ENCODE data around the gene CYP4F22. TPM values are rescaled to one million over a fixed set of nuclear protein-coding genes. Genes with fewer than 3 reads are reported as not detected.
"Not testable (repeated sequence)": the region's sequence is repeated elsewhere in the genome, so short reads cannot be mapped to it uniquely, and the experiment has no call there.

The CYP4F22 gene
- total RNA-seq, 1 donor from 2014 or later = not detected

DNA sequence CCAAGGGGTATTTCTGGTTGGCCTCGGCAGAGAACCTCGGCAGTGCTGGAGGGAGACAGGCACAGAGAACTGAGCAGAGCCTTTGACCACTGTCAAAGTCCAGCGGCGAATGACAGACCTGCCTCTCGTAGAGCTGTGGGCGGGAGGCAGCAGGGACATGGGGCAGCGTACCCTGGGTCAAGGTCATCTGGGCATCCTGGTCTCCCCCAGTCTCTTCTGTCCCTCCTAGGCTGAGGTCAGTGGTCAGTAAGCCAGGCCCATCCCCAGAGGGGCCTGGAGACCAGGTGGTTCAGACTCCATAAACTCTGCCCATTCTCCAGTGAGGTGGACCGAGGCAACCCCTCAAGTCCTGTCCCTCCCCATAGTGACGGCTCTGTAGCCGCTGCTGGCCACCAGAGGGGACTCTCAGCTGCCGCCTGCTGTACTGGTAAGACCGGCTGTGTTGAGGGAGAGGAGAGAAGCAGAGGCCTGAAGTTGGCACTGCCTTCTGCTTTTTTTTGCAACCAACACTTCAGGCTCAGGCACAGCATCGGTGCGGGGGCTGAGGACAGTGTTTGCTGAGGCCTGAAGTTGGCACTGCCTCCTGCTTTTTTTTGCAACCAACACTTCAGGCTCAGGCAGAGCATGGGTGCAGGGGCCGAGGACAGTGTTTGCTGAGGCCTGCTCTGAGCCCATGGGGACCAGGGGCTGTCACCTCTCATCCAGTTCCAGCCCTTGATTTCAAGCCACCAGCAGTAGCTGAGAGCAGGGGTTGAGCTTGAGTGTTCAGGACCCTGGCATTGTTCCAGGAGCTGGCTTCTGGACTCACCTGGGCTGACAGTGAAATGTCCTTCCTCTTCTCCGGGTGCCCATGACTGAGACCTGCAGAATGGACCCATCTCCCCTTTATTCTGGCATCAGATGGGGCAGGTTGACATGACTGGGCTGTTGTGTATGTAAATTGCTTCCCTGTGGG, 28.7 kb upstream of the CYP4F22 start, which contains the start of gene PGLYRP2:
TSS of gene PGLYRP2 (minus strand) at position 111 of the 955 bp plus-strand sequence. CDS start 130 bp downstream, outside the sequence.
- DNase-seq = no peak
- H3K4me3 Mint-ChIP-seq (ENCODE audit: unreplicated experiment) = no peak within 1 kb of the TSS
- H3K9me3 Mint-ChIP-seq (ENCODE audit: unreplicated experiment) = no peaks in the 10 kb centered on the region
- TF ChIP-seq, protein P1, sequence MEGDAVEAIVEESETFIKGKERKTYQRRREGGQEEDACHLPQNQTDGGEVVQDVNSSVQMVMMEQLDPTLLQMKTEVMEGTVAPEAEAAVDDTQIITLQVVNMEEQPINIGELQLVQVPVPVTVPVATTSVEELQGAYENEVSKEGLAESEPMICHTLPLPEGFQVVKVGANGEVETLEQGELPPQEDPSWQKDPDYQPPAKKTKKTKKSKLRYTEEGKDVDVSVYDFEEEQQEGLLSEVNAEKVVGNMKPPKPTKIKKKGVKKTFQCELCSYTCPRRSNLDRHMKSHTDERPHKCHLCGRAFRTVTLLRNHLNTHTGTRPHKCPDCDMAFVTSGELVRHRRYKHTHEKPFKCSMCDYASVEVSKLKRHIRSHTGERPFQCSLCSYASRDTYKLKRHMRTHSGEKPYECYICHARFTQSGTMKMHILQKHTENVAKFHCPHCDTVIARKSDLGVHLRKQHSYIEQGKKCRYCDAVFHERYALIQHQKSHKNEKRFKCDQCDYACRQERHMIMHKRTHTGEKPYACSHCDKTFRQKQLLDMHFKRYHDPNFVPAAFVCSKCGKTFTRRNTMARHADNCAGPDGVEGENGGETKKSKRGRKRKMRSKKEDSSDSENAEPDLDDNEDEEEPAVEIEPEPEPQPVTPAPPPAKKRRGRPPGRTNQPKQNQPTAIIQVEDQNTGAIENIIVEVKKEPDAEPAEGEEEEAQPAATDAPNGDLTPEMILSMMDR (IDR thresholded peaks at IDR 0.05; ENCODE audit: partially characterized antibody, unreplicated experiment) = no peak
- H3K36me3 Mint-ChIP-seq (ENCODE audit: unreplicated experiment) = no peaks in the 10 kb centered on the region
- H3K27me3 Mint-ChIP-seq (ENCODE audit: unreplicated experiment) = peaks cover 8% of the 10 kb centered on the region
- H3K4me1 Mint-ChIP-seq (ENCODE audit: low read depth, unreplicated experiment) = no peaks in the 10 kb centered on the region
- no peak within 1 kb of the TSS for H3K27ac Mint-ChIP-seq (ENCODE audit: unreplicated experiment)

DNA sequence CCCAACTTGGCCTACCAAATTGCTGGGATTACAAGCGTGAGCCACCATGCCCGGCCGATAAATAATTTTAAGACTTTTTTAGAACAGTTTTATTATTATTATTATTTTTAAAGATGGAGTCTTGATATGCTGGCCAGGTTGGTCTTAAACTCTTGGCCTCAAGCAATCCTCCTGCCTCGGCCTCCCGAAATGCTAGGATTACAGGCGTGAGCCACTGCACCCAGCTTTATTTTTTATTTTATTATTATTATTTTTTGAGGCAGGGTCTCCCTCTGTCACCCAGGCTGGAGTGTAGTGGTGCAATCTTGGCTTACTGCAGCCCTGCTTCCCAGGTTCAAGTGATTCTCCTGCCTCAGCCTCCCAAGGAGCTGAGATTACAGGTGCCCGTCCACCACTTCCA, 27.3 kb upstream of the CYP4F22 start:
- H3K4me3 Mint-ChIP-seq (ENCODE audit: unreplicated experiment); H3K9me3 Mint-ChIP-seq (ENCODE audit: unreplicated experiment); H3K4me1 Mint-ChIP-seq (ENCODE audit: low read depth, unreplicated experiment); H3K27me3 Mint-ChIP-seq (ENCODE audit: unreplicated experiment); H3K27ac Mint-ChIP-seq (ENCODE audit: unreplicated experiment); H3K36me3 Mint-ChIP-seq (ENCODE audit: unreplicated experiment); DNase-seq: not testable (repeated sequence)

DNA sequence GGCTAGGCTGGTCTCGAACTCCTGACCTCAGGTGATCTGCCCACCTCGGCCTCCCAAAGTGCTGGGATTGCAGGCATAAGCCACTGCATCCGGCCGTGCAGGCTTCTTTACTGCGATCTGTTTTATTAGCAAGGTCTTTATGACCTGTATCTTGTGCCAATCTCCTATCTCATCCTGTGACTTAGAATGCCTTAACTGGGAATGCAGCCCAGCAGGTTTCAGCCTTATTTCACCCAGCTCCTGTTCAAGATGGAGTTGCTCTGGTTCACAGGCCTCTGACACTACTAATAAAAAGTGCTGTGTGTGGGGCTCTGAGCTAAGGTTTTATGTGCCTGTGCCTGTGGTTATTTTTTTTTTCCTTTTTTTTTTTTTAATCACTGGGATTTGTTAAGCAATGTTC, 22.6 kb upstream of the CYP4F22 start:
- DNase-seq; H3K27ac Mint-ChIP-seq (ENCODE audit: unreplicated experiment); H3K4me3 Mint-ChIP-seq (ENCODE audit: unreplicated experiment); H3K36me3 Mint-ChIP-seq (ENCODE audit: unreplicated experiment); H3K27me3 Mint-ChIP-seq (ENCODE audit: unreplicated experiment); H3K4me1 Mint-ChIP-seq (ENCODE audit: low read depth, unreplicated experiment); H3K9me3 Mint-ChIP-seq (ENCODE audit: unreplicated experiment): not testable (repeated sequence)

DNA sequence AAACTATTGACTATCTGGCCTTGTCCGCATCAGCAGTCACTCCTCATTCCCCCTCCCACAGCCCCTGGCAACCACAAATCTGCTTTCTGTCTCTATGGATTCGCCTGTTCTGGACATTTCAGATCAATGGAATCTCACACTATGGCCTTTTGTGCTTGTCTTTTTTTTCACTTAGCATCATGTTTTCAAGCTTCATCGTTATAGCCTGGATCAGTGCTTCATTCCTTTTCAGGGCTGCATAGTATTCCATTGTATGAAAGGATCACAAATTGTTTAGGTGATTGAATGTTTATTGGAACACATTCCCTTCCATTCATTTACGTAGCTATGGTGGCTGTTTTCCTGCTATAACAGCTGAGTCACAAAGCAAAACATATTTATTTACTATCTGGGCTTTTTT, 21.3 kb upstream of the CYP4F22 start:
- Mint-ChIP-seq H3K27me3 (ENCODE audit: unreplicated experiment) (peaks cover 2% of the 10 kb centered on the region), H3K27ac (ENCODE audit: unreplicated experiment) (no peak overlapping the region), H3K36me3 (ENCODE audit: unreplicated experiment) (no peaks in the 10 kb centered on the region), H3K4me1 (ENCODE audit: low read depth, unreplicated experiment) (no peaks in the 10 kb centered on the region), H3K4me3 (ENCODE audit: unreplicated experiment) (no peak overlapping the region), H3K9me3 (ENCODE audit: unreplicated experiment) (no peaks in the 10 kb centered on the region)
- no peak for DNase-seq
- TF ChIP-seq, protein P1 (IDR thresholded peaks at IDR 0.05; ENCODE audit: partially characterized antibody, unreplicated experiment) = no peak

DNA sequence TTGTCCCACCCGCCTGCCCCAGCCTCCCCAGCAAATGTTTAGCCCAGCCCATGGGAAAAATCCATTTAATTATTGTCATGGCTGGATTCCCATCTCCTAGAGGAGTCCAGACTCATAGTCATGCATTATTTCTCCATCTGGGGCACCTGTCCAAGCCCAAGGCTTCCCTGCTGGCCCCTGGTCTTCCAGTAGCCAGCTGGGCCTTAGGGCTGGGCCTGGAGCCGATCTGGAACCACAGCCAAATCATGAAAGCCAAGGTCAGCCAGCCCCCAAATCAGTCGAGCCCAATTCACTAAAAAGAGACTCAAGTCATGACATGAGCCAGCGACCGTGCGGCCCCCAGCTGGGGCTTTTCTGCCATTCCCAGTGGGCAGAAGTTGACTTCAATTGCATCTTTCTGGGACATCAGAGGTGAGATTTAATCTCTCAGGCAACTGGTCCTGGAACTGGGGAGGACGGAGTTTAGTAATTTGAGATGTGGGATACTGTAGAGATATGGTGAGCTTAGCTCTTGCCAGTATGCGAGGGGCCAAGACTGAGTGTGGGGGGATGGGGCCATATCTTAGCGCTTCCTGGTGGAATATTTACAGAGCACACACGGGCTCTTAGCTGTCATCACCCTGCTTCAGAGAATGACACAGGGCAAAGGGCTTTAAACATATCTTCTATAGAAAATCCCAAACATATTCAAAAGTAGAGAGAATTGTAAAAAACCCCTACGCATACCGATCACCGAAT, 19.7 kb upstream of the CYP4F22 start:
- H3K36me3 Mint-ChIP-seq (ENCODE audit: unreplicated experiment) = no peaks in the 10 kb centered on the region
- H3K4me1 Mint-ChIP-seq (ENCODE audit: low read depth, unreplicated experiment) = no peaks in the 10 kb centered on the region
- H3K4me3 Mint-ChIP-seq (ENCODE audit: unreplicated experiment) = no peak overlapping the region
- H3K9me3 Mint-ChIP-seq (ENCODE audit: unreplicated experiment) = no peaks in the 10 kb centered on the region
- no peaks in the 10 kb centered on the region for H3K27me3 Mint-ChIP-seq (ENCODE audit: unreplicated experiment)
- TF ChIP-seq, protein P1 (IDR thresholded peaks at IDR 0.05; ENCODE audit: partially characterized antibody, unreplicated experiment) = no peak
- no peak overlapping the region for H3K27ac Mint-ChIP-seq (ENCODE audit: unreplicated experiment)
- DNase-seq = no peak
